ENCODE measurements around the gene SENP6.
A peak's percentile ranks its signal among the peaks of the same experiment; 100 is the strongest.
"Not testable (repeated sequence)": the region's sequence is repeated elsewhere in the genome, so short reads cannot be mapped to it uniquely, and the experiment has no call there.

The SENP6 gene

GRCh38 chr6:75687535-75687934 is 85.9 kb downstream of the SENP6 start:
- H3K27ac ChIP-seq (ENCODE audit: low read length, poor library complexity, severe bottlenecking); H2BK15ac ChIP-seq (ENCODE audit: low read depth, poor library complexity, severe bottlenecking); H3K9me3 ChIP-seq (ENCODE audit: control insufficient read depth, low read length); H2AK5ac ChIP-seq (ENCODE audit: low read length, severe bottlenecking); H4K8ac ChIP-seq (ENCODE audit: low read length); H3K9ac ChIP-seq (ENCODE audit: low read length); H3K4me3 ChIP-seq (ENCODE audit: insufficient read depth in 1 of 2, low read depth in 1 of 2, low read length in 2 of 2); H3K23ac ChIP-seq (ENCODE audit: low read length in 2 of 2); H2BK12ac ChIP-seq (ENCODE audit: low read length in 2 of 2); H2AFZ ChIP-seq (ENCODE audit: low read depth, low read length); H2BK5ac ChIP-seq (ENCODE audit: low read depth, low read length, poor library complexity, severe bottlenecking); H4K91ac ChIP-seq (ENCODE audit: low read length); H3K14ac ChIP-seq (ENCODE audit: low read length in 2 of 2); H3K4ac ChIP-seq (ENCODE audit: low read depth in 1 of 2, low read length in 2 of 2); H3K27me3 ChIP-seq (ENCODE audit: control insufficient read depth in 1 of 2, insufficient read depth in 1 of 2, low read length in 2 of 2); H3K4me2 ChIP-seq (ENCODE audit: low read length, poor library complexity, severe bottlenecking); H3K4me1 ChIP-seq (ENCODE audit: control insufficient read depth, insufficient read depth, low read depth, low read length); H2BK120ac ChIP-seq (ENCODE audit: low read depth, low read length); H3K18ac ChIP-seq (ENCODE audit: low read depth in 1 of 2, low read length in 2 of 2); DNase-seq: not testable (repeated sequence)
- Histone ChIP-seq H3K36me3 (ENCODE audit: control insufficient read depth in 1 of 2, insufficient read depth in 2 of 2, low read depth in 1 of 2, low read length in 2 of 2) (peaks cover 27 to 43% of the 10 kb centered on the region in 2 experiments), H3K79me1 (replicated peaks; ENCODE audit: low read length, poor library complexity, severe bottlenecking) (peaks cover 21% of the 10 kb centered on the region)
- WGBS: 91% methylated on average over 5 of the region's 5 CpGs

DNA sequence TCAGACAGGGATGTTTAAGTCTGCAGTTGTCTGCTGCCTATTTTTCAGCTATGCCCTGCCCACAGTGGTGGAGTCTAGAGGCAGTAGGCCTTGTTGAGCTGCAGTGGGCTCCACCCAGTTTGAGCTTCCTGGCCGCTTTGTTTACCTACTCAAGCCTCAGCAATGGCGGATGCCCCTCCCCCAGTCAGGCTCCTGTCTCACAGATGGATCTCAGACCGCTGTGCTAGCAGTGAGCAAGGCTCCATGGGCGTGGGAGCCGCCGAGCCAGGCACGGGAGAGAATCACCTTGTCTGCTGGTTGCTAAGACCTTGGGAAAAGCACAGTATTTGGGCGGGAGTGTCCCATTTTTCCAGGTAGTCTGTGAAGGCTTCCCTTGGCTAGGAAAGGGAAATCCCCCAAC is 86.3 kb downstream of the SENP6 start:
- not testable (repeated sequence) for H2BK5ac ChIP-seq (ENCODE audit: low read depth, low read length, poor library complexity, severe bottlenecking); DNase-seq; H3K4me2 ChIP-seq (ENCODE audit: low read length, poor library complexity, severe bottlenecking); H2AK5ac ChIP-seq (ENCODE audit: low read length, severe bottlenecking); H3K4me1 ChIP-seq (ENCODE audit: control insufficient read depth, insufficient read depth, low read depth, low read length); H2BK15ac ChIP-seq (ENCODE audit: low read depth, poor library complexity, severe bottlenecking); H3K27ac ChIP-seq (ENCODE audit: low read length, poor library complexity, severe bottlenecking); H2BK12ac ChIP-seq (ENCODE audit: low read length in 2 of 2); H3K9ac ChIP-seq (ENCODE audit: low read length); H4K8ac ChIP-seq (ENCODE audit: low read length); H3K18ac ChIP-seq (ENCODE audit: low read depth in 1 of 2, low read length in 2 of 2); H2AFZ ChIP-seq (ENCODE audit: low read depth, low read length); H3K14ac ChIP-seq (ENCODE audit: low read length in 2 of 2); H3K4ac ChIP-seq (ENCODE audit: low read depth in 1 of 2, low read length in 2 of 2); H2BK120ac ChIP-seq (ENCODE audit: low read depth, low read length); H3K4me3 ChIP-seq (ENCODE audit: insufficient read depth in 1 of 2, low read depth in 1 of 2, low read length in 2 of 2); H3K27me3 ChIP-seq (ENCODE audit: control insufficient read depth in 1 of 2, insufficient read depth in 1 of 2, low read length in 2 of 2); H3K23ac ChIP-seq (ENCODE audit: low read length in 2 of 2); H3K9me3 ChIP-seq (ENCODE audit: control insufficient read depth, low read length); H4K91ac ChIP-seq (ENCODE audit: low read length)
- peaks cover 24% of the 10 kb centered on the region for H3K79me1 ChIP-seq (replicated peaks; ENCODE audit: low read length, poor library complexity, severe bottlenecking)
- peaks cover 31 to 45% of the 10 kb centered on the region in 2 experiments for H3K36me3 ChIP-seq (ENCODE audit: control insufficient read depth in 1 of 2, insufficient read depth in 2 of 2, low read depth in 1 of 2, low read length in 2 of 2)
- 91% methylated on average over 8 of the region's 8 CpGs for whole genome bisulfite sequencing

DNA sequence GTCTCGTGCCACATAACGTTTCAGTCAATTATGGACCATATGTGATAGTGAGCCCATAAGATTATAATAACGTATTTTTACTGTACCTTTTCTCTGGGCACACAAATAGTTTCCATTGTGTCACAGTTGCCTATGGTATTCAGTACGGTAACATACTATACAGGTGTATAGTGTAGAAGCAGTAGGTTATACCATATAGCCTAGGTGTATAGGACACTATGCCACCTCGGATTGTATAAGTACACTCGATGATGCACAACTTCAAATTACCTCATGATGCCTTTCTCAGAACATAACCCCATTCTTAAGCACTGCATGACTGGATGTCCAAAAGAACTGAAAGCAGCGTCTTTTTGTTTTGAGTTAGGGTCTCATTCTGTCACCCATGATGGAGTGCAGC is 87.9 kb downstream of the SENP6 start:
- Histone ChIP-seq H3K27me3 (ENCODE audit: control insufficient read depth in 1 of 2, insufficient read depth in 1 of 2, low read length in 2 of 2) (no peaks in the 10 kb centered on the region), H2AK5ac (ENCODE audit: low read length, severe bottlenecking) (no peak overlapping the region), H3K27ac (ENCODE audit: low read length, poor library complexity, severe bottlenecking) (no peak overlapping the region), H2BK15ac (ENCODE audit: low read depth, poor library complexity, severe bottlenecking) (no peak overlapping the region), H3K14ac (ENCODE audit: low read length in 2 of 2) (no peak overlapping the region), H3K4ac (ENCODE audit: low read depth in 1 of 2, low read length in 2 of 2) (no peak overlapping the region), H2BK120ac (ENCODE audit: low read depth, low read length) (no peak overlapping the region), H3K9ac (ENCODE audit: low read length) (no peak overlapping the region), H2BK5ac (ENCODE audit: low read depth, low read length, poor library complexity, severe bottlenecking) (no peak overlapping the region), H3K4me1 (ENCODE audit: control insufficient read depth, insufficient read depth, low read depth, low read length) (no peaks in the 10 kb centered on the region), H3K18ac (ENCODE audit: low read depth in 1 of 2, low read length in 2 of 2) (no peak overlapping the region), H2AFZ (ENCODE audit: low read depth, low read length) (no peak overlapping the region), H4K91ac (ENCODE audit: low read length) (no peak overlapping the region), H3K79me1 (replicated peaks; ENCODE audit: low read length, poor library complexity, severe bottlenecking) (peaks cover 24% of the 10 kb centered on the region), H3K9me3 (ENCODE audit: control insufficient read depth, low read length) (no peaks in the 10 kb centered on the region), H4K8ac (ENCODE audit: low read length) (no peak overlapping the region), H3K23ac (ENCODE audit: low read length in 2 of 2) (no peak overlapping the region), H3K4me3 (ENCODE audit: insufficient read depth in 1 of 2, low read depth in 1 of 2, low read length in 2 of 2) (no peak overlapping the region), H2BK12ac (ENCODE audit: low read length in 2 of 2) (no peak overlapping the region), H3K4me2 (ENCODE audit: low read length, poor library complexity, severe bottlenecking) (no peak overlapping the region), H3K36me3 (ENCODE audit: control insufficient read depth in 1 of 2, insufficient read depth in 2 of 2, low read depth in 1 of 2, low read length in 2 of 2) (peaks cover 33 to 60% of the 10 kb centered on the region in 2 experiments)
- DNase-seq: no peak
- 97% methylated on average over 6 of the region's 7 CpGs for WGBS

GRCh38 chr6:75691012-75691411 is 89.3 kb downstream of the SENP6 start:
- H3K27me3 ChIP-seq (ENCODE audit: control insufficient read depth in 1 of 2, insufficient read depth in 1 of 2, low read length in 2 of 2): no peaks in the 10 kb centered on the region
- no peak overlapping the region for H3K9ac ChIP-seq (ENCODE audit: low read length)
- H2BK12ac ChIP-seq (ENCODE audit: low read length in 2 of 2): no peak overlapping the region
- H2BK120ac ChIP-seq (ENCODE audit: low read depth, low read length): no peak overlapping the region
- H2AFZ ChIP-seq (ENCODE audit: low read depth, low read length): no peak overlapping the region
- no peak overlapping the region for H3K23ac ChIP-seq (ENCODE audit: low read length in 2 of 2)
- H4K8ac ChIP-seq (ENCODE audit: low read length): no peak overlapping the region
- peaks cover 24% of the 10 kb centered on the region for H3K79me1 ChIP-seq (replicated peaks; ENCODE audit: low read length, poor library complexity, severe bottlenecking)
- H4K91ac ChIP-seq (ENCODE audit: low read length): no peak overlapping the region
- H3K4ac ChIP-seq (ENCODE audit: low read depth in 1 of 2, low read length in 2 of 2): no peak overlapping the region
- no peak overlapping the region for H3K14ac ChIP-seq (ENCODE audit: low read length in 2 of 2)
- peak; percentile 23 for DNase-seq
- no peaks in the 10 kb centered on the region for H3K4me1 ChIP-seq (ENCODE audit: control insufficient read depth, insufficient read depth, low read depth, low read length)
- H3K9me3 ChIP-seq (ENCODE audit: control insufficient read depth, low read length): no peaks in the 10 kb centered on the region
- no peak overlapping the region for H3K4me2 ChIP-seq (ENCODE audit: low read length, poor library complexity, severe bottlenecking)
- peaks cover 33 to 65% of the 10 kb centered on the region in 2 experiments for H3K36me3 ChIP-seq (ENCODE audit: control insufficient read depth in 1 of 2, insufficient read depth in 2 of 2, low read depth in 1 of 2, low read length in 2 of 2)
- no peak overlapping the region for H2BK15ac ChIP-seq (ENCODE audit: low read depth, poor library complexity, severe bottlenecking)
- no peak overlapping the region for H2BK5ac ChIP-seq (ENCODE audit: low read depth, low read length, poor library complexity, severe bottlenecking)
- H2AK5ac ChIP-seq (ENCODE audit: low read length, severe bottlenecking): no peak overlapping the region
- 78% methylated on average over 5 of the region's 6 CpGs for WGBS
- H3K27ac ChIP-seq (ENCODE audit: low read length, poor library complexity, severe bottlenecking): no peak overlapping the region
- H3K18ac ChIP-seq (ENCODE audit: low read depth in 1 of 2, low read length in 2 of 2): no peak overlapping the region
- H3K4me3 ChIP-seq (ENCODE audit: insufficient read depth in 1 of 2, low read depth in 1 of 2, low read length in 2 of 2): no peak overlapping the region
